ENCODE data around the gene COL4A2.
"Not testable (repeated sequence)": the region's sequence is repeated elsewhere in the genome, so short reads cannot be mapped to it uniquely, and the experiment has no call there.

The COL4A2 gene

GRCh38 chr13:110379905-110380341 lies 72.8 kb downstream of the COL4A2 start:
- DNase-seq (ENCODE audit: low read depth): peak; percentile 52

GRCh38 chr13:110380359-110381028 lies 73.4 kb downstream of the COL4A2 start:
- peak; percentile 83 for DNase-seq (ENCODE audit: low read depth)

GRCh38 chr13:110381029-110381360 lies 73.9 kb downstream of the COL4A2 start:
- DNase-seq (ENCODE audit: low read depth): no peak

GRCh38 chr13:110382229-110382628 lies 75.1 kb downstream of the COL4A2 start:
- peak; percentile 85 for DNase-seq (ENCODE audit: low read depth)

- DNase-seq (ENCODE audit: low read depth): no peak
These were observed 75.7 kb downstream of the COL4A2 start for GRCh38 chr13:110382830-110383229.

- no peak for DNase-seq (ENCODE audit: low read depth)
These were observed 80.5 kb downstream of the COL4A2 start for GRCh38 chr13:110387451-110388107.

GRCh38 chr13:110388108-110388943 lies 81.2 kb downstream of the COL4A2 start:
- no peak for DNase-seq (ENCODE audit: low read depth)

- peak; percentile 84 for DNase-seq (ENCODE audit: low read depth)
These were observed 83.5 kb downstream of the COL4A2 start for GRCh38 chr13:110390567-110390966.

- DNase-seq (ENCODE audit: low read depth): no peak
These were observed 84.2 kb downstream of the COL4A2 start for GRCh38 chr13:110391273-110391672.

- no peak for DNase-seq (ENCODE audit: low read depth)
These were observed 85.6 kb downstream of the COL4A2 start for GRCh38 chr13:110392510-110393240.

- DNase-seq (ENCODE audit: low read depth): no peak
These were observed 86.7 kb downstream of the COL4A2 start for GRCh38 chr13:110393761-110394160.

- no peak for DNase-seq (ENCODE audit: low read depth)
These were observed 87.3 kb downstream of the COL4A2 start for GRCh38 chr13:110394371-110394841.

GRCh38 chr13:110395616-110396015 lies 88.5 kb downstream of the COL4A2 start:
- DNase-seq (ENCODE audit: low read depth): not testable (repeated sequence)

- no peak for DNase-seq (ENCODE audit: low read depth)
These were observed 89.4 kb downstream of the COL4A2 start for GRCh38 chr13:110396476-110396875.

- DNase-seq (ENCODE audit: low read depth): peak; percentile 100
These were observed 89.9 kb downstream of the COL4A2 start for GRCh38 chr13:110396913-110397381.

- DNase-seq (ENCODE audit: low read depth): no peak
These were observed 90.5 kb downstream of the COL4A2 start for GRCh38 chr13:110397436-110398115.

- DNase-seq (ENCODE audit: low read depth): no peak
These were observed 91.8 kb downstream of the COL4A2 start for GRCh38 chr13:110398564-110399507.

GRCh38 chr13:110399801-110400200 lies 92.7 kb downstream of the COL4A2 start:
- DNase-seq (ENCODE audit: low read depth): no peak

GRCh38 chr13:110400786-110401533 lies 93.9 kb downstream of the COL4A2 start:
- DNase-seq (ENCODE audit: low read depth): no peak
